ENCODE measurements around the gene MAD1L1. TPM values are rescaled to one million over a fixed set of nuclear protein-coding genes. Genes with fewer than 3 reads are reported as not detected.

Gene MAD1L1
- polyA plus RNA-seq, 1 experiment, result 32.0 TPM

- DNase-seq (ENCODE audit: low read depth), result no peak
- Histone ChIP-seq H3K27me3 (ENCODE audit: control insufficient read depth, insufficient read depth, low read length) (no peaks in the 10 kb centered on the region), H3K4me3 (ENCODE audit: low read depth, low read length) (no peak overlapping the region), H3K36me3 (ENCODE audit: control insufficient read depth, insufficient read depth, low read length) (no peaks in the 10 kb centered on the region; the same call in none of the 2 replicates)
- TF ChIP-seq CTCF (IDR thresholded peaks at IDR 0.05; ENCODE audit: insufficient read depth, low read depth, low read length), result no peak
- CTCF ChIA-PET, result no interaction called here
- POLR2A ChIA-PET, result no interaction called here
Observed at GRCh38 chr7:2017481-2017891, 215.3 kb downstream of the MAD1L1 start.

GRCh38 chr7:2016761-2017480 lies 215.8 kb downstream of the MAD1L1 start:
- H3K4me3 ChIP-seq (ENCODE audit: low read depth, low read length), result no peak overlapping the region
- no peak for DNase-seq (ENCODE audit: low read depth)
- no peak for TF ChIP-seq CTCF (IDR thresholded peaks at IDR 0.05; ENCODE audit: insufficient read depth, low read depth, low read length)
- no peaks in the 10 kb centered on the region; the same call in none of the 2 replicates for H3K36me3 ChIP-seq (ENCODE audit: control insufficient read depth, insufficient read depth, low read length)
- no peaks in the 10 kb centered on the region for H3K27me3 ChIP-seq (ENCODE audit: control insufficient read depth, insufficient read depth, low read length)
- ChIA-PET POLR2A (no interaction called here), CTCF (no interaction called here)

- CTCF ChIA-PET, result no interaction called here
Observed at GRCh38 chr7:2016021-2016631, 216.6 kb downstream of the MAD1L1 start.

GRCh38 chr7:2015251-2015871 lies 217.4 kb downstream of the MAD1L1 start:
- TF ChIP-seq CTCF (IDR thresholded peaks at IDR 0.05; ENCODE audit: insufficient read depth, low read depth, low read length), result no peak
- Histone ChIP-seq H3K36me3 (ENCODE audit: control insufficient read depth, insufficient read depth, low read length) (no peaks in the 10 kb centered on the region; the same call in none of the 2 replicates), H3K27me3 (ENCODE audit: control insufficient read depth, insufficient read depth, low read length) (no peaks in the 10 kb centered on the region), H3K4me3 (ENCODE audit: low read depth, low read length) (no peak overlapping the region)
- ChIA-PET CTCF (no interaction called here), POLR2A (no interaction called here)
- no peak for DNase-seq (ENCODE audit: low read depth)

More at GRCh38 chr7:2016021-2016631, 216.6 kb downstream of the MAD1L1 start:
- H3K4me3 ChIP-seq (ENCODE audit: low read depth, low read length), result no peak overlapping the region
- H3K27me3 ChIP-seq (ENCODE audit: control insufficient read depth, insufficient read depth, low read length), result no peaks in the 10 kb centered on the region
- TF ChIP-seq CTCF (IDR thresholded peaks at IDR 0.05; ENCODE audit: insufficient read depth, low read depth, low read length), result no peak
- POLR2A ChIA-PET, result no interaction called here
- H3K36me3 ChIP-seq (ENCODE audit: control insufficient read depth, insufficient read depth, low read length), result no peaks in the 10 kb centered on the region; the same call in none of the 2 replicates
- DNase-seq (ENCODE audit: low read depth), result no peak
